Activated CD4-positive, alpha-beta memory T cell treated with anti-CD3 and anti-CD28 coated beads for 36 hours (primary cell): ENCODE data around the gene RNF123. TPM values are rescaled to one million over a fixed set of nuclear protein-coding genes. Genes with fewer than 3 reads are reported as not detected.

Experiments
- CTCF ChIA-PET: fragments of 350-600 bp; sonication (Branson Sonifier 250); formaldehyde crosslinking; loops from one replicate; lab custom pipeline; 2021; ENCODE audit warnings: antibody characterized with exemption, inconsistent platforms; lab: Charles Lee
- POLR2A ChIA-PET: fragments of 350-600 bp; sonication (Branson Sonifier 250); formaldehyde crosslinking; loops from one replicate; lab custom pipeline; 2021; ENCODE audit warnings: antibody characterized with exemption; lab: Charles Lee
- DNase-seq: peaks from one replicate; pipeline ENCODE4 v3.0.0-alpha.2; 2020
- H3K27ac Mint-ChIP-seq: one replicate; pipeline ENCODE4 v1.8.0; 2021; ENCODE audit warnings: mixed read lengths
- H3K27me3 Mint-ChIP-seq: one replicate; pipeline ENCODE4 v1.8.0; 2021; ENCODE audit warnings: mixed read lengths
- H3K36me3 Mint-ChIP-seq: one replicate; pipeline ENCODE4 v1.8.0; 2021; ENCODE audit warnings: mixed read lengths
- H3K4me1 Mint-ChIP-seq: one replicate; pipeline ENCODE4 v1.8.0; 2021; ENCODE audit warnings: low read depth, mixed read lengths
- H3K4me3 Mint-ChIP-seq: one replicate; pipeline ENCODE4 v1.8.0; 2021; ENCODE audit warnings: mild to moderate bottlenecking, mixed read lengths
- H3K9me3 Mint-ChIP-seq: one replicate; pipeline ENCODE4 v1.8.0; 2021; ENCODE audit warnings: mixed read lengths
- intact Hi-C: fragments of 100-400 bp; cut with micrococcal nuclease; formaldehyde crosslinking; loops from one replicate; pipeline ENCODE4 v1.15.1; 2023
- total RNA-seq, 2 experiments: library from RNA; stranded (reverse); gene quantifications; one replicate each; pipeline ENCODE4 v1.2.3, GENCODE V29; 2021

Gene RNF123
- total RNA-seq, 2 experiments from 2014 or later, result 21.0 to 29.7 TPM

DNA sequence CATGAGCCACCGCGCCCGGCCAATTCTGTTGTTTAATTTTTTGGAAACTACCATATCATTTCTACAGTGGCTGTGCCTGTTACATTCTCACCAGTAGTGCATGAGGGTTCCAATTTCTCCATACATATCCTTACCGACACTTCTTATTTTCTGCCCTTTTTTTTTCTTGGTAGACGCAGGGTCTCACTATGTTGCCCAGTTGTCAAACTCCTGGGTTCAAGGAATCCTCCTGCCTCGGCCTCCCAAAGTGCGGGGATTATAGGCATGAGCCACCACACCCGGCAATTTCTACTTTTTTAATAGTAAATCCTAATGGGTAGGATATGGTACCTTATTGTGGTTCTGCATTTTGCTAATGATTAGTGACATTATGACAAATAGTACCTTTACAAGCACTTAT lies 20.5 kb downstream of the RNF123 start:
- ChIA-PET POLR2A (no interaction called here), CTCF (no interaction called here)
- intact Hi-C loops, result no loop called here
- H3K27ac Mint-ChIP-seq, result no peak overlapping the region
- DNase-seq, result no peak
- no peaks in the 10 kb centered on the region for H3K27me3 Mint-ChIP-seq
- H3K36me3 Mint-ChIP-seq, result no peaks in the 10 kb centered on the region
- no peaks in the 10 kb centered on the region for H3K4me1 Mint-ChIP-seq
- no peak overlapping the region for H3K4me3 Mint-ChIP-seq
- no peaks in the 10 kb centered on the region for H3K9me3 Mint-ChIP-seq

GRCh38 chr3:49711489-49711888 lies 22.1 kb downstream of the RNF123 start:
- Mint-ChIP-seq H3K9me3 (no peaks in the 10 kb centered on the region), H3K27ac (no peak overlapping the region), H3K4me1 (no peaks in the 10 kb centered on the region), H3K36me3 (no peaks in the 10 kb centered on the region), H3K4me3 (no peak overlapping the region), H3K27me3 (no peaks in the 10 kb centered on the region)
- intact Hi-C loops, result no loop called here
- ChIA-PET CTCF (interaction anchor here (1.1 kb wide), 1 partner anchor 10 kb away, joined by 4 read pairs; no protein-coding TSS in a partner anchor), POLR2A (interaction anchor here (0.6 to 1.7 kb wide), 2 partner anchors 12 to 63 kb away, joined by 3 to 5 read pairs; no protein-coding TSS in a partner anchor)
- no peak for DNase-seq

GRCh38 chr3:49712166-49712565 lies 22.8 kb downstream of the RNF123 start:
- no peaks in the 10 kb centered on the region for H3K9me3 Mint-ChIP-seq
- no peaks in the 10 kb centered on the region for H3K36me3 Mint-ChIP-seq
- H3K4me3 Mint-ChIP-seq, result no peak overlapping the region
- intact Hi-C loops, result no loop called here
- DNase-seq, result no peak
- CTCF ChIA-PET, result no interaction called here
- no peak overlapping the region for H3K27ac Mint-ChIP-seq
- no peaks in the 10 kb centered on the region for H3K27me3 Mint-ChIP-seq
- no peaks in the 10 kb centered on the region for H3K4me1 Mint-ChIP-seq
- POLR2A ChIA-PET, result interaction anchor here (0.6 to 1.7 kb wide), 2 partner anchors 11 to 62 kb away, joined by 3 to 5 read pairs; no protein-coding TSS in a partner anchor

DNA sequence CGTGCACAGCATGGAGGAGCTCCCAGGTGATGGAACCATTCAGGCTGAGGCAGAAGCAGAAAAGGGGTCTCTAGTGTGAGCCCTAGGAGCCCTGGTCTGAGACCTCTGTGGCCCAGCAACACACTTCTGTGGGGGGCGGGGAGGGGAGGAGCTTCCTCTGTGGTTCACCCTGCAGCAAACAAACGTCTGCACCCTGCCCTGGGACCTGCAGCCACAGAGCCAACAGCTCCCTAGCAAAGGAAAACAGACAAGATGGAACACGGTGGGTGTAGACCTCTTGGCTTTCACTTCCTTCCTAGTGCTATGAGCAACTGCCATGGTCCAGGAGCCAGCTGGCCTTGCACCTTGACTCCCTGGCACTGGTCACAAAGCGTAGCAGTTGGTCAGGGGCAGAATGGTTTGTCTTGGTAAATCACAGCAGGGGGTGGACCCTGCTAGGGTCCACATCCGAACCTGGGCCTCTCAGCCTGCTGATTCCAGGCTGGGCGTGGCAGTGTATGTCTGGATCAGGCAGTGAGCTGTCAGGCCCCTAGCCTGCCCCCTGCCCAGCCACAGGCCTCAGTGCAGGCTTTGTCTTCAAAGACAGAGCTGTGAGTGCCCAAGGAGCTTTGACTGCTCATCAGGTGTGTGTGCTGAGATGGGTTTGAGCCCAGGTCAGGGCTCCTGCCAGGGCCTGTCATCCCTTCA lies 23.4 kb downstream of the RNF123 start:
- Mint-ChIP-seq H3K27me3 (no peaks in the 10 kb centered on the region), H3K4me3 (no peak overlapping the region), H3K4me1 (peaks cover 3% of the 10 kb centered on the region), H3K36me3 (no peaks in the 10 kb centered on the region), H3K27ac (no peak overlapping the region), H3K9me3 (no peaks in the 10 kb centered on the region)
- CTCF ChIA-PET, result interaction anchor here (0.6 kb wide), 1 partner anchor 41 kb away, joined by 3 read pairs; no protein-coding TSS in a partner anchor
- no peak for DNase-seq
- POLR2A ChIA-PET, result interaction anchor here (1.7 kb wide), 1 partner anchor 10 kb away, joined by 5 read pairs; no protein-coding TSS in a partner anchor
- intact Hi-C loops, result no loop called here

DNA sequence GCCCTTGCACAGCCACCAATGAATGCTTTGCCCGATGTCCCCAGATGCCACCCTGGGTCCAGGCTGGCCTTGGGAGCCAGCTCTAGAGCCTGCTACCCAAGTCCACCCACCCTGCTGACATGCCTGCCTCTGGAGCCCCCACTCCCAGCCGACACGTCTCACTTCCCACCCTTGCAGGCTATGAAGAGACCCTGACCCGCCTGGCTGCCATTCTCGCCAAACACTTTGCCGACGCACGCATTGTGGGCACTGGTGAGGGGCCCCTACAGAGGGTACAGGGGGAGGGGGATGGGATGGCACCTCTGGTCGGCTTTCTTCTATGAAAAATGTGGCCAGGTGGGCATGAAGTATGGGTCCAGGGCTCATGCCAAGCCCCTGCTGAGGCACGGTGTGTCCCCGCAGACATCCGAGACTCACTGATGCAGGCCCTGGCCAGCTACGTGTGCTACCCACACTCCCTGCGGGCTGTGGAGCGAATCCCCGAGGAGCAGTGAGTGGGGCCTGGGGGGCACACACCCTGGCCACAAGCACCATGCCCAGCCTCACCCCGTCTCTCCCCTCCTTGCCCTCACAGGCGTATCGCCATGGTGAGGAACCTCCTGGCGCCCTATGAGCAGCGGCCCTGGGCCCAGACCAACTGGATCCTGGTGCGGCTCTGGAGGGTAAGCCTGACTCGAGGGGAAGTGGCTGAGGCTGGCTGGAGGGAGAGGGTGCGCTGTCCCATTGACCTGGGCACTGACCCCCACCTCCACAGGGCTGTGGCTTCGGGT lies 24.2 kb downstream of the RNF123 start:
- no peaks in the 10 kb centered on the region for H3K36me3 Mint-ChIP-seq
- intact Hi-C loops, result no loop called here
- H3K27ac Mint-ChIP-seq, result no peak overlapping the region
- CTCF ChIA-PET, result interaction anchor here (0.6 kb wide), 1 partner anchor 41 kb away, joined by 3 read pairs; no protein-coding TSS in a partner anchor
- H3K4me1 Mint-ChIP-seq, result peaks cover 5% of the 10 kb centered on the region
- DNase-seq, result no peak
- H3K27me3 Mint-ChIP-seq, result no peaks in the 10 kb centered on the region
- no peaks in the 10 kb centered on the region for H3K9me3 Mint-ChIP-seq
- H3K4me3 Mint-ChIP-seq, result no peak overlapping the region
- POLR2A ChIA-PET, result interaction anchor here (1.8 kb wide), 1 partner anchor 10 kb away, joined by 9 read pairs; the partner anchor contains the start of gene GMPPB

DNA sequence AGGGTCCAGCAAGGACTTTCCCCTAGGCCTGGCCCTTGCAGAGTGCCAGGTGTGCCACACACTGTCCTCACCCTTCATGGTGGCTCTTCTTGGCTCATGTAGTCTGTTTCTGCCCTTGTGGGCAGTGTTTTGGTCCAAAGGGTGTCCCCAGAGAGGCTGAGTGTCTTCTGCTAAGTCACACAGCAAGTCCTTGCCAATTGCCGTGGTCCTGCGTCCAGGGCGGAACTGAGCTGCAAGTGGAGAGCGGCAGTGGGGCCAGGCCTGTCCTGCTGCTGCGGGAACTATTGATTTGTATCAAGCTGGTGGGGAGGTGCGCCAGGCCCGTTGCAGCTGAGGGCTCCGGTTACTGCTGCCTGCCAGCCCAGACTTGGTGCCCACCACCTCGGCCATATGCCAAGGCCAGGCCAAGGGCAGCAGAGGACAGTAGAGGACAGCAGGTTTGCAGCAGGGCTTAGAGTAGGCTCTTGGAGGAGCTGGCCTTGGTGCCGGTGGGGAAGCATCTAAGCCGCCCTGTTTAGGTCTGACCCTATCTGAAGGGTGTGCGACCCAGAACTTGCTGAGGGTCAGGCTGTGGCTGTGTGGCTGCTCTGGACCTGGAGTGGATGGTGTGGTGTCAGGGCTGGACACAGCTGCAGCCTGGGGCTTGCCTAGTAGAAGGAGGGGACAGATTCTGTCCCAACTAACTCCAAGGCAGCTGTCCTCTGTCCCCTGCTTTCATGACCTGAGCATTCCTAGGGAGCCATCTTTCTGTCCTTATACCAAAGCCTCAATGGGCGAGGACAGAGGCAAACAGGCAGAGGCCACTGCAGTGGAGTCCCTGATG lies 25.6 kb downstream of the RNF123 start:
- POLR2A ChIA-PET, result interaction anchor here (0.6 to 1.8 kb wide), 2 partner anchors 9 to 135 kb away, joined by 3 to 9 read pairs; partner anchors contain the start of gene GMPPB
- intact Hi-C loops, result loop anchor here (5.0 kb wide), 1 partner anchor 142 kb away; the partner anchor contains the start of gene TRAIP
- H3K27ac Mint-ChIP-seq, result no peak overlapping the region

GRCh38 chr3:49715611-49716121 lies 26.3 kb downstream of the RNF123 start:
- intact Hi-C loops, result loop anchor here (5.0 kb wide), 1 partner anchor 142 kb away; the partner anchor contains the start of gene TRAIP
- ChIA-PET POLR2A (interaction anchor here (1.8 kb wide), 1 partner anchor 8 kb away, joined by 9 read pairs; the partner anchor contains the start of gene GMPPB), CTCF (interaction anchor here (0.8 to 1.2 kb wide), 2 partner anchors 12 to 176 kb away, joined by 3 to 4 read pairs; no protein-coding TSS in a partner anchor)
- no peak for DNase-seq
- Mint-ChIP-seq H3K36me3 (peaks cover 8% of the 10 kb centered on the region), H3K27me3 (no peaks in the 10 kb centered on the region), H3K4me3 (no peak overlapping the region), H3K9me3 (no peaks in the 10 kb centered on the region), H3K27ac (no peak overlapping the region), H3K4me1 (peaks cover 16% of the 10 kb centered on the region)

More for the DNA sequence above, 25.6 kb downstream of the RNF123 start:
- no peak for DNase-seq
- Mint-ChIP-seq H3K27me3 (no peaks in the 10 kb centered on the region), H3K9me3 (no peaks in the 10 kb centered on the region), H3K36me3 (peaks cover 6% of the 10 kb centered on the region), H3K4me3 (no peak overlapping the region), H3K4me1 (peaks cover 15% of the 10 kb centered on the region)
- CTCF ChIA-PET, result interaction anchor here (0.6 to 1.2 kb wide), 3 partner anchors 11 to 175 kb away, joined by 3 to 4 read pairs (median 3); no protein-coding TSS in a partner anchor

- Mint-ChIP-seq H3K4me3 (no peak overlapping the region), H3K27ac (no peak overlapping the region), H3K4me1 (peaks cover 20% of the 10 kb centered on the region), H3K36me3 (peaks cover 12% of the 10 kb centered on the region), H3K27me3 (no peaks in the 10 kb centered on the region), H3K9me3 (no peaks in the 10 kb centered on the region)
- ChIA-PET CTCF (interaction anchor here (0.8 kb wide), 1 partner anchor 176 kb away, joined by 3 read pairs; no protein-coding TSS in a partner anchor), POLR2A (no interaction called here)
- intact Hi-C loops, result loop anchor here (5.0 kb wide), 1 partner anchor 141 kb away; the partner anchor contains the start of gene TRAIP
- DNase-seq, result no peak
Measured at GRCh38 chr3:49716169-49716568, 26.8 kb downstream of the RNF123 start.

- Mint-ChIP-seq H3K4me3 (no peak overlapping the region), H3K4me1 (peaks cover 22% of the 10 kb centered on the region), H3K36me3 (peaks cover 15% of the 10 kb centered on the region), H3K27ac (no peak overlapping the region), H3K9me3 (no peaks in the 10 kb centered on the region), H3K27me3 (no peaks in the 10 kb centered on the region)
- ChIA-PET POLR2A (no interaction called here), CTCF (no interaction called here)
- no peak for DNase-seq
- intact Hi-C loops, result loop anchor here (5.0 kb wide), 1 partner anchor 141 kb away; the partner anchor contains the start of gene TRAIP
Measured at GRCh38 chr3:49716691-49717210, 27.4 kb downstream of the RNF123 start.

DNA sequence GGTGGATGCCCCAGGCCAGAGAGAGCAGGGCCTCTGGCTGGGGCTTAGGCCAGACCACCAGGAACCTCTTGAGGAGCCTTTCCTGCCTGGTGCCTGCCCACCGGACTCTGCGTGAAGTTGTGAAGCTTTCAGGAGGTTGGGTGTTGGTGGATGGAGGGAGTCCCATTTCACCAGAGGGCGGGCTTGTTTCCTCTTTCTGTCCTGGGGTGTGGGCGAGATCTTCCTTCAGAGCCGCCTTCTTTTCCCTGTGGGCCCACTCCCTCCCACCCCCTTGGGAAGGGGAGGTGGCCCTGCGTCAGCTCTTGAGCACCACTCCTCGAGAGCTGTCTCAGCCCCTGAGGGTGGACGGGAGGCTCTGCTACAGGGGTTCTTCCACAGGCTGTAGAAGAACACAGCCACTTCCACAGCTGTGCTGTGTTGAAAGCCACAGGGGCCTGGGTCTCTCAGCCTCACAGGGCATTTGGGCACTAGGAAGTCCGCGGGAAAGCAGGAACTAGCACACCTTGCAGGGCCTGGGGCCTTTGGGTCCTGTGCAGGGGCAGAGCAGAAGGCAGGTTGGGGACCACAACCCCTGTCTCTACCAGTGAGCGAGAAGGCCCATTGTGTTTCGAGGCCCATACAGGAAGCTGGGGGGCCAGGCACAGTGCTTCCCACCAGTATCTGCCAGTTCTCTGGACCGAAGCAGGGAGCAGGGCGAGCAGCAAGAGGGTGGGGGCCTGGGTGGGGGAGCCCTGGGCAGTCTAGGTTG lies 28.0 kb downstream of the RNF123 start:
- peaks cover 25% of the 10 kb centered on the region for H3K4me1 Mint-ChIP-seq
- POLR2A ChIA-PET, result no interaction called here

More for the DNA sequence above, 28.0 kb downstream of the RNF123 start:
- Mint-ChIP-seq H3K27ac (no peak overlapping the region), H3K36me3 (peaks cover 19% of the 10 kb centered on the region), H3K9me3 (no peaks in the 10 kb centered on the region), H3K27me3 (no peaks in the 10 kb centered on the region), H3K4me3 (no peak overlapping the region)
- intact Hi-C loops, result loop anchor here (5.0 kb wide), 1 partner anchor 140 kb away; the partner anchor contains the start of gene TRAIP
- CTCF ChIA-PET, result interaction anchor here (0.8 kb wide), 1 partner anchor 14 kb away, joined by 3 read pairs; no protein-coding TSS in a partner anchor
- no peak for DNase-seq
